SK-N-SH (cell line): ENCODE measurements around the gene NPAS1. TPM values are rescaled to one million over a fixed set of nuclear protein-coding genes. Genes with fewer than 3 reads are reported as not detected.
A peak's percentile ranks its signal among the peaks of the same experiment; 100 is the strongest.

Experiments used
- CTCF ChIA-PET: fragments of 300-600, 350-600 bp; formaldehyde crosslinking; extraction: SDS; loops from one replicate; lab custom pipeline; 2021; lab: Yijun Ruan, JAX
- POLR2A ChIA-PET: fragments of 350-600 bp; sonication (Branson Sonifier 250); formaldehyde crosslinking; extraction: SDS; loops from one replicate; lab custom pipeline; 2020; ENCODE audit warnings: antibody characterized with exemption, inconsistent platforms; lab: Yijun Ruan, JAX
- DNase-seq: peaks from one replicate; pipeline ENCODE4 v3.0.0; 2012
- H2AFZ ChIP-seq: fragments of 200-600 bp; sonication (generic); 2 replicates; pipeline ENCODE4 v1.8.1; 2016; ENCODE audit warnings: antibody characterized with exemption, mild to moderate bottlenecking, low read depth
- H3F3A ChIP-seq: fragments of 200-600 bp; sonication (generic); replicated peaks from 2 replicates; pipeline ENCODE3; 2016; ENCODE audit warnings: antibody characterized with exemption, mild to moderate bottlenecking; ENCODE audit not compliant: insufficient read depth
- H3K27ac ChIP-seq, 2 experiments: fragments of 200-500 bp in 1 of 2; fragments of 200-600 bp in 1 of 2; sonication (Bioruptor generic) in 1 of 2; sonication (generic), shearing (Covaris generic) in 1 of 2; 2 replicates each; pipeline versions ENCODE4 v1.5.1 to v1.6.1; 2014 to 2016; ENCODE audit warnings: low read depth in 2 of 2, inconsistent platforms in 1 of 2, low read length in 1 of 2, mild to moderate bottlenecking in 1 of 2, mixed read lengths in 1 of 2
- H3K27me3 ChIP-seq: fragments of 200-600 bp; sonication (generic), shearing (Covaris generic); 2 replicates; pipeline ENCODE4 v1.6.1; 2016; ENCODE audit warnings: mixed run types; ENCODE audit not compliant: insufficient read depth
- H3K36me3 ChIP-seq, 2 experiments: fragments of 200-500 bp in 1 of 2; fragments of 200-600 bp in 1 of 2; sonication (Bioruptor generic) in 1 of 2; sonication (generic) in 1 of 2; replicated peaks in 1 of 2; 2 replicates each; pipeline versions ENCODE3 to v1.5.1; 2014 to 2016; ENCODE audit warnings: low read length in 1 of 2, mild to moderate bottlenecking in 1 of 2; ENCODE audit not compliant: insufficient read depth in 2 of 2, control insufficient read depth in 1 of 2
- H3K4me1 ChIP-seq, 2 experiments: fragments of 200-500 bp in 1 of 2; fragments of 200-600 bp in 1 of 2; sonication (Bioruptor generic) in 1 of 2; sonication (generic), shearing (Covaris generic) in 1 of 2; 2 replicates each; pipeline versions ENCODE4 v1.5.1 to v1.6.1; 2014 to 2016; ENCODE audit warnings: low read depth in 1 of 2, low read length in 1 of 2, mixed run types in 1 of 2; ENCODE audit not compliant: insufficient read depth in 2 of 2, control insufficient read depth in 1 of 2
- H3K4me2 ChIP-seq: fragments of 200-600 bp; sonication (generic), shearing (Covaris generic); 2 replicates; pipeline ENCODE4 v1.6.1; 2017; ENCODE audit warnings: mixed run types
- H3K4me3 ChIP-seq, 2 experiments: fragments of 200-500 bp in 1 of 2; fragments of 200-600 bp in 1 of 2; sonication (Bioruptor generic) in 1 of 2; sonication (generic), shearing (Covaris generic) in 1 of 2; 2 replicates each; pipeline versions ENCODE4 v1.5.1 to v1.8.1; 2014 to 2016; ENCODE audit warnings: low read depth in 2 of 2, inconsistent platforms in 1 of 2, low read length in 1 of 2, mild to moderate bottlenecking in 1 of 2, mixed read lengths in 1 of 2, moderate library complexity in 1 of 2
- H3K79me2 ChIP-seq: fragments of 200-600 bp; sonication (generic); 2 replicates; pipeline ENCODE4 v1.8.1; 2017; ENCODE audit warnings: mild to moderate bottlenecking; ENCODE audit not compliant: insufficient read depth
- H3K9ac ChIP-seq: fragments of 200-600 bp; sonication (generic); 2 replicates; pipeline ENCODE4 v1.6.1; 2017; ENCODE audit warnings: mixed run types
- H3K9me2 ChIP-seq: fragments of 200-600 bp; sonication (generic); 2 replicates; pipeline ENCODE4 v1.6.1; 2017; ENCODE audit warnings: mixed run types
- H3K9me3 ChIP-seq: fragments of 200-600 bp; sonication (generic); 2 replicates; pipeline ENCODE4 v1.6.1; 2017; ENCODE audit warnings: mixed run types, mild to moderate bottlenecking, moderate library complexity
- H4K20me1 ChIP-seq: fragments of 200-600 bp; sonication (generic); 2 replicates; pipeline ENCODE4 v1.6.1; 2017; ENCODE audit warnings: mild to moderate bottlenecking, mixed run types; ENCODE audit not compliant: insufficient read depth
- ELF1 ChIP-seq: IDR thresholded peaks from 2 replicates; pipeline ENCODE4 v1.4.0; 2012
- EP300 ChIP-seq, 2 experiments: IDR thresholded peaks; 2 replicates each; pipeline versions ENCODE4 v1.4.0 to v1.6.1; 2012; ENCODE audit warnings: borderline replicate concordance in 1 of 2, low read depth in 1 of 2, low read length in 1 of 2
- EZH2phosphoT487 ChIP-seq: fragments of 200-600 bp; sonication (generic); IDR thresholded peaks from 2 replicates; pipeline ENCODE4 v1.6.1; 2017; ENCODE audit warnings: low read depth, mixed run types, mild to moderate bottlenecking, antibody characterized with exemption, moderate library complexity, borderline replicate concordance
- FOXJ3 ChIP-seq: sonication (generic); formaldehyde crosslinking; IDR thresholded peaks from 2 replicates; pipeline ENCODE4 v1.5.1; 2020; ENCODE audit warnings: mild to moderate bottlenecking, missing genetic modification reagents
- JUND ChIP-seq: IDR thresholded peaks from 2 replicates; pipeline ENCODE4 v1.4.0; 2012
- NFIC ChIP-seq: IDR thresholded peaks from 2 replicates; pipeline ENCODE4 v1.4.0; 2012; ENCODE audit warnings: borderline replicate concordance
- POLR2AphosphoS5 ChIP-seq: IDR thresholded peaks from 2 replicates; pipeline ENCODE4 v1.6.1; 2012; ENCODE audit warnings: low read depth, low read length
- RAD21 ChIP-seq: IDR thresholded peaks from 2 replicates; pipeline ENCODE4 v1.6.1; 2012; ENCODE audit warnings: mild to moderate bottlenecking, low read length
- RFX5 ChIP-seq: IDR thresholded peaks from 2 replicates; pipeline ENCODE4 v1.6.1; 2012; ENCODE audit warnings: mild to moderate bottlenecking, improper control_type of control experiment, low read length
- TAF1 ChIP-seq: IDR thresholded peaks from 2 replicates; pipeline ENCODE4 v1.6.1; 2012; ENCODE audit warnings: low read depth, mild to moderate bottlenecking, low read length, moderate library complexity, borderline replicate concordance
- YY1 ChIP-seq: IDR thresholded peaks from 2 replicates; pipeline ENCODE4 v1.4.0; 2012; ENCODE audit warnings: low read depth, mild to moderate bottlenecking
- WGBS: methylation state at CpG from one replicate; pipeline ENCODE4 v1.1.6; 2017; ENCODE audit warnings: low lambda C conversion rate; 5-methylcytosine and 5-hydroxymethylcytosine counted together
- polyA plus RNA-seq, 3 experiments: library from polyadenylated mRNA; depleted of rRNA; stranded (reverse); fragments of >200 nt; gene quantifications; 2 replicates each; pipeline ENCODE4 v1.2.3, GENCODE V29; 2012
- TF ChIP-seq, protein P1 (sequence below): fragments of 150-350 bp; IDR thresholded peaks from 2 replicates; pipeline ENCODE4 v1.6.1; 2016; ENCODE audit warnings: mild to moderate bottlenecking, low read depth, low read length
- TF ChIP-seq, protein P2 (sequence below): IDR thresholded peaks from 2 replicates; pipeline ENCODE4 v1.4.0; 2012; ENCODE audit warnings: low read depth, borderline replicate concordance
- TF ChIP-seq, protein P3 (sequence below): IDR thresholded peaks from 2 replicates; pipeline ENCODE4 v1.4.0; 2012; ENCODE audit warnings: low read depth, borderline replicate concordance
- TF ChIP-seq, protein P4 (sequence below): IDR thresholded peaks from 2 replicates; pipeline ENCODE4 v1.6.1; 2012; ENCODE audit warnings: mild to moderate bottlenecking, low read depth, low read length, moderate library complexity

The NPAS1 gene, protein sequence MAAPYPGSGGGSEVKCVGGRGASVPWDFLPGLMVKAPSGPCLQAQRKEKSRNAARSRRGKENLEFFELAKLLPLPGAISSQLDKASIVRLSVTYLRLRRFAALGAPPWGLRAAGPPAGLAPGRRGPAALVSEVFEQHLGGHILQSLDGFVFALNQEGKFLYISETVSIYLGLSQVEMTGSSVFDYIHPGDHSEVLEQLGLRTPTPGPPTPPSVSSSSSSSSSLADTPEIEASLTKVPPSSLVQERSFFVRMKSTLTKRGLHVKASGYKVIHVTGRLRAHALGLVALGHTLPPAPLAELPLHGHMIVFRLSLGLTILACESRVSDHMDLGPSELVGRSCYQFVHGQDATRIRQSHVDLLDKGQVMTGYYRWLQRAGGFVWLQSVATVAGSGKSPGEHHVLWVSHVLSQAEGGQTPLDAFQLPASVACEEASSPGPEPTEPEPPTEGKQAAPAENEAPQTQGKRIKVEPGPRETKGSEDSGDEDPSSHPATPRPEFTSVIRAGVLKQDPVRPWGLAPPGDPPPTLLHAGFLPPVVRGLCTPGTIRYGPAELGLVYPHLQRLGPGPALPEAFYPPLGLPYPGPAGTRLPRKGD
- 1.0 and 1.1 TPM in 2 replicates for polyA plus RNA-seq (2012; rRNA removed)
- polyA plus RNA-seq (2012; cell fraction: cytosol; rRNA removed) = 0.62 and 1.00 TPM in 2 replicates
- polyA plus RNA-seq (2012; cell fraction: nucleus; rRNA removed) = 2.6 and 3.8 TPM in 2 replicates

DNA sequence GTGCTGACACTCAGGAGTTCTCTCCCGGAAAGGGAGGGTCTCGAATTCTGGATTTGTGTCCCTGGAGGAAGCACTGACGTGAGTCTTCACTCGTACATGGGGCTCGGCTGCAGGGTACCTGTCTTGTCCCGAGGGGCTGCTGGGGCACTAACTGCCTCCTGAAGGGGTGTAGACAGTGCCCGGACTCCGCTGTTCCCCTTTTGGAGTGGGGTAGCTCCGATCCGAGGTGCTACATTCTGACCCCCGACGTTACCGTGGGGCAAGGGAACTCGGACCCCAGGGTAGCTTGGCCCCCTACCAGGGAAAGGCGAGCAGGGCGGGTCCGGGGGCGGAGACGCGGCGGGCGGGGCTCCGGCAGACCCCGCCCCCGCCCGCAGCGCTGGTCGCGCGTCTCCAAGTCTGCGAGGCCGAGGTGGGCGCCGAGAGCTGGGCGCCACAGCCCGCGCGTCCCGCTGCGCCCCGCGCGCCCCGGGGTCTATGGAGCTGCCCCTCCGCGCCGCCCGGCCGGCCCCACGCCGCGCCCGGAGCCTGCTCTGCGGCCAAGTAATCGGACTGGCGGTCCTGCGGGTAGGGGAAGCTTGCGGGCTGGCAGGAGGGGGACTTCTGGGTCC lies at the start of gene NPAS1:
Gene NPAS1, plus strand, starts transcription at position 407 of the 611 bp plus-strand sequence. CDS start 1,211 bp downstream, outside the sequence.
- Histone ChIP-seq H2AFZ (no peak within 1 kb of the TSS), H3K27me3 (peaks cover 39% of the 10 kb centered on the region), H3K4me1 (peaks cover 3 to 19% of the 10 kb centered on the region in 2 experiments; a peak in 2 of 4 replicates), H3K9me2 (no peaks in the 10 kb centered on the region), H3K27ac (no peak within 1 kb of the TSS), H3K9me3 (no peaks in the 10 kb centered on the region), H3K4me3 (peak within 1 kb of the TSS; percentile 35 to 61), H3F3A (peaks cover 15% of the 10 kb centered on the region), H3K36me3 (no peaks in the 10 kb centered on the region), H3K79me2 (no peaks in the 10 kb centered on the region)
- WGBS = 6% methylated on average over 21 of the region's 58 CpGs
- CTCF ChIA-PET = interaction anchor here (0.6 to 10.5 kb wide), 5 partner anchors 14 to 1495 kb away, joined by 3 to 98 read pairs (median 3); no protein-coding TSS in a partner anchor
- no peak for TF ChIP-seq TAF1
- no peak for TF ChIP-seq ELF1
- no peak for TF ChIP-seq NFIC
- TF ChIP-seq FOXJ3 (CRISPR knock-in tag) = no peak
- TF ChIP-seq RFX5 = no peak
- no peak for TF ChIP-seq EZH2phosphoT487
- no peak for TF ChIP-seq POLR2AphosphoS5
- TF ChIP-seq, protein P1, sequence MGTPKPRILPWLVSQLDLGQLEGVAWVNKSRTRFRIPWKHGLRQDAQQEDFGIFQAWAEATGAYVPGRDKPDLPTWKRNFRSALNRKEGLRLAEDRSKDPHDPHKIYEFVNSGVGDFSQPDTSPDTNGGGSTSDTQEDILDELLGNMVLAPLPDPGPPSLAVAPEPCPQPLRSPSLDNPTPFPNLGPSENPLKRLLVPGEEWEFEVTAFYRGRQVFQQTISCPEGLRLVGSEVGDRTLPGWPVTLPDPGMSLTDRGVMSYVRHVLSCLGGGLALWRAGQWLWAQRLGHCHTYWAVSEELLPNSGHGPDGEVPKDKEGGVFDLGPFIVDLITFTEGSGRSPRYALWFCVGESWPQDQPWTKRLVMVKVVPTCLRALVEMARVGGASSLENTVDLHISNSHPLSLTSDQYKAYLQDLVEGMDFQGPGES = no peak
- TF ChIP-seq EP300 (IDR thresholded peaks at IDR 0.05; ENCODE audit: borderline replicate concordance in 1 of 2, low read depth in 1 of 2, low read length in 1 of 2) = no peak
- TF ChIP-seq, all 33 proteins: peak for 0
- Histone ChIP-seq H4K20me1 (peaks cover 5% of the 10 kb centered on the region; the same call in 1 of the 2 replicates), H3K9ac (no peak within 1 kb of the TSS), H3K4me2 (peak within 1 kb of the TSS; percentile 88)
- DNase-seq = peak; percentile 75
- POLR2A ChIA-PET = no interaction called here

DNA sequence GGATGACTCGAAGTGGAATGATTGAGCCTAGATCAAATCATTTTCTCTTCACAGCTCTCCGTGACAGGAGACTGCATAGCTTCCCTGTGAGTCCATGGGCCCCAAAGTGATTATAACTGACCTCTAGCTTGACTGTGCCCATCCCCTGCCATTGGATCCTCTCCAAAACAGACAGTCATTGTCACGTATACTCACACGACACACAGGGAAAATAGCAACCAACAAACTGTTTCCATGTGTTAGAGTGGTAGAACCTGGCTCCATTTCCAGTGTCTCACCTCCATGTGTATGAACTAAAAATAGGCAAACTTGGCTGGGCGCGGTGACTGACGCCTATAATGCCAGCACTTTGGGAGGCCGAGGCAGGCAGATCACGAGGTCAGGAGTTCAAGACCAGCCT lies 48.8 kb upstream of the NPAS1 start:
- Histone ChIP-seq H3K27me3 (no peaks in the 10 kb centered on the region), H3K9me2 (no peaks in the 10 kb centered on the region), H3K4me3 (no peak overlapping the region), H2AFZ (no peak overlapping the region), H3K9me3 (no peaks in the 10 kb centered on the region), H3K79me2 (peaks cover 75% of the 10 kb centered on the region), H3K36me3 (peaks cover 0 to 7% of the 10 kb centered on the region in 2 experiments), H3F3A (peaks cover 33% of the 10 kb centered on the region), H3K9ac (peak overlapping the region; percentile 8; the same call in 1 of the 2 replicates), H4K20me1 (no peaks in the 10 kb centered on the region), H3K4me2 (peak overlapping the region; percentile 20; the same call in 1 of the 2 replicates), H3K4me1 (peaks cover 7 to 30% of the 10 kb centered on the region in 2 experiments), H3K27ac (peak overlapping the region in 1 of 2 experiments; percentile 72; a peak in 2 of 4 replicates)
- ChIA-PET CTCF (interaction anchor here (3.9 kb wide), 1 partner anchor 20 kb away, joined by 14 read pairs; no protein-coding TSS in a partner anchor), POLR2A (no interaction called here)
- no peak for DNase-seq
- WGBS = 64% methylated on average over 9 of the region's 9 CpGs
- TF ChIP-seq, protein P2, sequence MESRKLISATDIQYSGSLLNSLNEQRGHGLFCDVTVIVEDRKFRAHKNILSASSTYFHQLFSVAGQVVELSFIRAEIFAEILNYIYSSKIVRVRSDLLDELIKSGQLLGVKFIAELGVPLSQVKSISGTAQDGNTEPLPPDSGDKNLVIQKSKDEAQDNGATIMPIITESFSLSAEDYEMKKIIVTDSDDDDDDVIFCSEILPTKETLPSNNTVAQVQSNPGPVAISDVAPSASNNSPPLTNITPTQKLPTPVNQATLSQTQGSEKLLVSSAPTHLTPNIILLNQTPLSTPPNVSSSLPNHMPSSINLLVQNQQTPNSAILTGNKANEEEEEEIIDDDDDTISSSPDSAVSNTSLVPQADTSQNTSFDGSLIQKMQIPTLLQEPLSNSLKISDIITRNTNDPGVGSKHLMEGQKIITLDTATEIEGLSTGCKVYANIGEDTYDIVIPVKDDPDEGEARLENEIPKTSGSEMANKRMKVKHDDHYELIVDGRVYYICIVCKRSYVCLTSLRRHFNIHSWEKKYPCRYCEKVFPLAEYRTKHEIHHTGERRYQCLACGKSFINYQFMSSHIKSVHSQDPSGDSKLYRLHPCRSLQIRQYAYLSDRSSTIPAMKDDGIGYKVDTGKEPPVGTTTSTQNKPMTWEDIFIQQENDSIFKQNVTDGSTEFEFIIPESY = no peak
- TF ChIP-seq, protein P3, sequence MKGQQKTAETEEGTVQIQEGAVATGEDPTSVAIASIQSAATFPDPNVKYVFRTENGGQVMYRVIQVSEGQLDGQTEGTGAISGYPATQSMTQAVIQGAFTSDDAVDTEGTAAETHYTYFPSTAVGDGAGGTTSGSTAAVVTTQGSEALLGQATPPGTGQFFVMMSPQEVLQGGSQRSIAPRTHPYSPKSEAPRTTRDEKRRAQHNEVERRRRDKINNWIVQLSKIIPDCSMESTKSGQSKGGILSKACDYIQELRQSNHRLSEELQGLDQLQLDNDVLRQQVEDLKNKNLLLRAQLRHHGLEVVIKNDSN = no peak
- TF ChIP-seq RFX5 = no peak
- peak; percentile 50 for TF ChIP-seq NFIC
- TF ChIP-seq JUND = no peak
- no peak for TF ChIP-seq RAD21
- no peak for TF ChIP-seq ELF1
- TF ChIP-seq, protein P4, sequence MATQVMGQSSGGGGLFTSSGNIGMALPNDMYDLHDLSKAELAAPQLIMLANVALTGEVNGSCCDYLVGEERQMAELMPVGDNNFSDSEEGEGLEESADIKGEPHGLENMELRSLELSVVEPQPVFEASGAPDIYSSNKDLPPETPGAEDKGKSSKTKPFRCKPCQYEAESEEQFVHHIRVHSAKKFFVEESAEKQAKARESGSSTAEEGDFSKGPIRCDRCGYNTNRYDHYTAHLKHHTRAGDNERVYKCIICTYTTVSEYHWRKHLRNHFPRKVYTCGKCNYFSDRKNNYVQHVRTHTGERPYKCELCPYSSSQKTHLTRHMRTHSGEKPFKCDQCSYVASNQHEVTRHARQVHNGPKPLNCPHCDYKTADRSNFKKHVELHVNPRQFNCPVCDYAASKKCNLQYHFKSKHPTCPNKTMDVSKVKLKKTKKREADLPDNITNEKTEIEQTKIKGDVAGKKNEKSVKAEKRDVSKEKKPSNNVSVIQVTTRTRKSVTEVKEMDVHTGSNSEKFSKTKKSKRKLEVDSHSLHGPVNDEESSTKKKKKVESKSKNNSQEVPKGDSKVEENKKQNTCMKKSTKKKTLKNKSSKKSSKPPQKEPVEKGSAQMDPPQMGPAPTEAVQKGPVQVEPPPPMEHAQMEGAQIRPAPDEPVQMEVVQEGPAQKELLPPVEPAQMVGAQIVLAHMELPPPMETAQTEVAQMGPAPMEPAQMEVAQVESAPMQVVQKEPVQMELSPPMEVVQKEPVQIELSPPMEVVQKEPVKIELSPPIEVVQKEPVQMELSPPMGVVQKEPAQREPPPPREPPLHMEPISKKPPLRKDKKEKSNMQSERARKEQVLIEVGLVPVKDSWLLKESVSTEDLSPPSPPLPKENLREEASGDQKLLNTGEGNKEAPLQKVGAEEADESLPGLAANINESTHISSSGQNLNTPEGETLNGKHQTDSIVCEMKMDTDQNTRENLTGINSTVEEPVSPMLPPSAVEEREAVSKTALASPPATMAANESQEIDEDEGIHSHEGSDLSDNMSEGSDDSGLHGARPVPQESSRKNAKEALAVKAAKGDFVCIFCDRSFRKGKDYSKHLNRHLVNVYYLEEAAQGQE = no peak
- no peak for TF ChIP-seq EP300 (IDR thresholded peaks at IDR 0.05; ENCODE audit: borderline replicate concordance in 1 of 2, low read depth in 1 of 2, low read length in 1 of 2)
- TF ChIP-seq YY1 = no peak
